ENCODE results near the gene PNMA6E. TPM values are rescaled to one million over a fixed set of nuclear protein-coding genes. Genes with fewer than 3 reads are reported as not detected.

The PNMA6E gene
- total RNA-seq, 1 donor from 2014 or later: not detected

GRCh38 chrX:153412746-153413720 lies 11.9 kb upstream of the PNMA6E start:
- Histone ChIP-seq H3K27ac (no peak overlapping the region), H3K4me3 (no peak overlapping the region), H3K4me1 (peaks cover 8% of the 10 kb centered on the region), H3K9me3 (no peaks in the 10 kb centered on the region), H3K36me3 (no peaks in the 10 kb centered on the region), H3K27me3 (no peaks in the 10 kb centered on the region)
- intact Hi-C loops (cut with DNase I): no loop called here
- DNase-seq (ENCODE audit: extremely low spot score in 2 of 2): no peak
- TF ChIP-seq CTCF (IDR thresholded peaks at IDR 0.05) (no peak), POLR2A (IDR thresholded peaks at IDR 0.05) (no peak)

GRCh38 chrX:153411988-153412574 lies 10.9 kb upstream of the PNMA6E start:
- H3K27me3 ChIP-seq: no peaks in the 10 kb centered on the region
- H3K36me3 ChIP-seq: no peaks in the 10 kb centered on the region
- peaks cover 8% of the 10 kb centered on the region for H3K4me1 ChIP-seq
- intact Hi-C loops (cut with DNase I): no loop called here
- no peaks in the 10 kb centered on the region for H3K9me3 ChIP-seq
- peak overlapping the region; percentile 47 to 52 for H3K4me3 ChIP-seq
- TF ChIP-seq POLR2AphosphoS5 (IDR thresholded peaks at IDR 0.05; ENCODE audit: insufficient read depth in 1 of 2, low read depth in 1 of 2) (no peak), POLR2A (IDR thresholded peaks at IDR 0.05) (no peak), CTCF (IDR thresholded peaks at IDR 0.05) (no peak)
- H3K27ac ChIP-seq: no peak overlapping the region
- DNase-seq (ENCODE audit: extremely low spot score in 2 of 2): no peak

GRCh38 chrX:153411255-153411987 lies 10.3 kb upstream of the PNMA6E start, which contains the start of gene ZFP92:
Gene ZFP92, plus strand, starts transcription at chrX:153411472. Its CDS starts 6,851 bp downstream, at chrX:153418323.
- H3K9me3 ChIP-seq: no peaks in the 10 kb centered on the region

GRCh38 chrX:153410888-153411254 lies 9.7 kb upstream of the PNMA6E start:
- Histone ChIP-seq H3K36me3 (no peaks in the 10 kb centered on the region), H3K4me3 (peak overlapping the region; percentile 47 to 52), H3K9me3 (no peaks in the 10 kb centered on the region), H3K27ac (no peak overlapping the region), H3K4me1 (peaks cover 8% of the 10 kb centered on the region), H3K27me3 (no peaks in the 10 kb centered on the region)
- intact Hi-C loops (cut with DNase I): no loop called here
- DNase-seq (ENCODE audit: extremely low spot score in 2 of 2): no peak
- TF ChIP-seq CTCF (IDR thresholded peaks at IDR 0.05) (no peak), POLR2A (IDR thresholded peaks at IDR 0.05) (no peak), POLR2AphosphoS5 (IDR thresholded peaks at IDR 0.05; ENCODE audit: insufficient read depth in 1 of 2, low read depth in 1 of 2) (no peak)

More at GRCh38 chrX:153411255-153411987, 10.3 kb upstream of the PNMA6E start, which contains the start of gene ZFP92:
- no peak for TF ChIP-seq CTCF (IDR thresholded peaks at IDR 0.05)
- TF ChIP-seq POLR2A (IDR thresholded peaks at IDR 0.05): no peak
- no peak for TF ChIP-seq POLR2AphosphoS5 (IDR thresholded peaks at IDR 0.05; ENCODE audit: insufficient read depth in 1 of 2, low read depth in 1 of 2)
- H3K36me3 ChIP-seq: no peaks in the 10 kb centered on the region
- intact Hi-C loops (cut with DNase I): no loop called here
- H3K4me3 ChIP-seq: peak within 1 kb of the TSS; percentile 47 to 52
- H3K27me3 ChIP-seq: no peaks in the 10 kb centered on the region
- peaks cover 8% of the 10 kb centered on the region for H3K4me1 ChIP-seq
- H3K27ac ChIP-seq: no peak within 1 kb of the TSS
- no peak for DNase-seq (ENCODE audit: extremely low spot score in 2 of 2)

All from vagina (tissue), 2 donors.